ENCODE measurements around the gene NLRP8.

Gene NLRP8

DNA sequence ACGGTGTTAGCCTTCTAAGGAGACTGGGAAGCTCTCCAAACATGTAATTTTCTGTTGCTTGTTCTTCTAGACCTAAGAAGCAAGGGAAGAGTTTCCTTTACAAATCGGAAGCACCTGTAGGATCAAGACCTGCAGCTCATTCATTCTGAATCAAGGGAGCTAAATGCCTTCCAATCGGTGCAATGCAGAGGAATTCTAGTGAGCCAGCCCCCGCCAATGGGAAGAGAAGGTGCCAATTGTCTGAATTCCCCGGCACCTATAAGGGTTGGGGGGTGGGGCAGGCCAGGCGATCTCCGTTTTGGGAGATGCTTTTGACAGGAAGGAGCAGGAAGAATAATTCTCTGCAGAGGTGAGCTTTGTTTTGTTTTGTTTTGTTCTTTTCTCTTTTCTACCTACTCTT lies 8.4 kb upstream of the NLRP8 start:
- TF ChIP-seq GATA3 (IDR thresholded peaks at IDR 0.05; ENCODE audit: low read depth, low read length) = no peak
- no peak for TF ChIP-seq GATA2 (IDR thresholded peaks at IDR 0.05; ENCODE audit: low read depth, low read length)

- TF ChIP-seq GATA2 (IDR thresholded peaks at IDR 0.05; ENCODE audit: low read depth, low read length) = no peak
- TF ChIP-seq GATA3 (IDR thresholded peaks at IDR 0.05; ENCODE audit: low read depth, low read length) = no peak
Observed at GRCh38 chr19:55940306-55940705, 7.3 kb upstream of the NLRP8 start.

- TF ChIP-seq GATA2 (IDR thresholded peaks at IDR 0.05; ENCODE audit: low read depth, low read length) (no peak), GATA3 (IDR thresholded peaks at IDR 0.05; ENCODE audit: low read depth, low read length) (no peak)
Observed at GRCh38 chr19:55956431-55956830, 8.8 kb downstream of the NLRP8 start.

DNA sequence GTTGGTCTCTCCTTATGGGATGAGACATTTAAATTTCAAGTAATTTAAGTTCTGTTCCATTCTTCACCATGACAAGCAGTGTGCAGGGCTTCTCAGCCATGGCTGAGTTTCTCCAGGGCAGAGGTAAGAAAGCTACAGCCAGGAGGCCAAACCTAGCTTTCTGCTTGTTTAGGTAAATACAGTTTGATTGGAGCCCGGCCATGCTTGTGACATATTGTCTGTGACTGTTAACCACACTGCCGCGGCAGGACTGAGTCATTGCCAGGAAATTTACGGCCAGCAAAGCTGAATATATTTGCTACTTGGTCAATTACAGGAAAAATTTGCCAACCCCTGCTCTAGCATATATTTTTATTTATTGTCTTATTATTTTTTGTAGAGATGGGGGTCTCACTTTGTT lies 10.7 kb downstream of the NLRP8 start:
- TF ChIP-seq GATA3 (IDR thresholded peaks at IDR 0.05; ENCODE audit: low read depth, low read length) (no peak), GATA2 (IDR thresholded peaks at IDR 0.05; ENCODE audit: low read depth, low read length) (no peak)

- TF ChIP-seq GATA2 (IDR thresholded peaks at IDR 0.05; ENCODE audit: low read depth, low read length) (no peak), GATA3 (IDR thresholded peaks at IDR 0.05; ENCODE audit: low read depth, low read length) (no peak)
Observed at GRCh38 chr19:55959996-55960675, 12.5 kb downstream of the NLRP8 start.

DNA sequence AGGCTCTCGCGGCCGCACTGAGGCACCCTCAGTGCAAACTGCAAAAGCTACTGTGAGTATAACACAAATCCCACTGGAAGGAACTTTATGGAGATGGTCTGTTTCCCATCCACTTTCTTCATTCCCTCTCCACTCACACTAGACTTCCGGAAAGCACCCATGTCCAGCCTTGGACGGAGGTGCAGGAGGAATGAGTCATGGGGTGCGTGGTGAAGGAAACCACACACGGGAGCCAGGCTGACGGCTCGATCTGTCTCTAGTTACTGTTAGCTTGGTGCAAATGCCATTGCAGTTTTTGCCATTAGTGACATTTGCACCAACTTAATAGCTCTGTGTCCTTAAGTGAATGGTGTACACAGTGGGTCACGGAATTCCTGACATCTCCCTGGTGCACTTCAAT lies 14.6 kb downstream of the NLRP8 start:
- no peak for TF ChIP-seq GATA3 (IDR thresholded peaks at IDR 0.05; ENCODE audit: low read depth, low read length)
- TF ChIP-seq GATA2 (IDR thresholded peaks at IDR 0.05; ENCODE audit: low read depth, low read length) = no peak

- TF ChIP-seq GATA2 (IDR thresholded peaks at IDR 0.05; ENCODE audit: low read depth, low read length) (no peak), GATA3 (IDR thresholded peaks at IDR 0.05; ENCODE audit: low read depth, low read length) (no peak)
Observed at GRCh38 chr19:55973982-55974381, 26.4 kb downstream of the NLRP8 start.

GRCh38 chr19:55980415-55980814 lies 32.8 kb downstream of the NLRP8 start:
- no peak for TF ChIP-seq GATA2 (IDR thresholded peaks at IDR 0.05; ENCODE audit: low read depth, low read length)

DNA sequence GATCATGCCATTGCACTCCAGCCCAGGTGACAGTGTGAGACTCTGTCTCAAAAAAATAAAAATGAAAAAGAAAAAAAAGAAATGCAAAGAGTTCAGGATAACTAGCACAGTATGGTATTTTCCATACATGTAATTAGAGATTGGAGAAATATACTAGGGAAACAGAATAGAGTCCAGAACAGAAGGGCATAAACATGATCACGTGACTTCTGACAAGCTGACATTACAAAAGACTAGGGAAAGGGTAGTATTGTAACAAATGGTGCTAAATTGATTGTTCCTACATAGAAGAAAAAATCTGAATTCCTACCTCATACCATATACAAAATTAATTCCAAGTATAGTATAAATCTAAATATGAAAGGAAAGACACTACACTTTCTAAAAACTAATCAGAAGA lies 37.6 kb downstream of the NLRP8 start:
- no peak for TF ChIP-seq GATA3 (IDR thresholded peaks at IDR 0.05; ENCODE audit: low read depth, low read length)
- no peak for TF ChIP-seq GATA2 (IDR thresholded peaks at IDR 0.05; ENCODE audit: low read depth, low read length)

DNA sequence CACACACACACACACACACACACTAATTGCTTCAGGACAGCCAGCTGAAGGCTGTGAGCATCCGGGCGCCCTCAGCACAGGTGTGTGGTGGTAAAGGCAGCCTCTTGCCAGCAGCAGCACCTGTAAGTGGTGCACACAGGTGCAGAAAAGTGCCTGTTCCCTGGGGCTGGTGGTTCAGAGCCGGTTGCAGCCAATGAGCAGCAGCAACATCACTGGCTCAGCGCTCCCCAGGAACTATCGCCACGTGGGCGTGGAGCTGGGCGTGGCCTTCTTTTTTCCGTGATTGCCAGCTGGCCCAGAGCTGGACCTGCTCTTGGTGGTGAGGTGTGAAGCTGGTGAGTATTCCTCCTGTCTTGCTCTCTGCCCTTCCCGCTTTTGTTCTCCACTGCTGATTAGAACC lies 38.9 kb downstream of the NLRP8 start, which contains the start of gene NLRP5:
NLRP5 (plus strand) TSS at position 289 of the 400 bp plus-strand sequence.
- TF ChIP-seq GATA2 (IDR thresholded peaks at IDR 0.05; ENCODE audit: low read depth, low read length) = no peak
- TF ChIP-seq GATA3 (IDR thresholded peaks at IDR 0.05; ENCODE audit: low read depth, low read length) = no peak

DNA sequence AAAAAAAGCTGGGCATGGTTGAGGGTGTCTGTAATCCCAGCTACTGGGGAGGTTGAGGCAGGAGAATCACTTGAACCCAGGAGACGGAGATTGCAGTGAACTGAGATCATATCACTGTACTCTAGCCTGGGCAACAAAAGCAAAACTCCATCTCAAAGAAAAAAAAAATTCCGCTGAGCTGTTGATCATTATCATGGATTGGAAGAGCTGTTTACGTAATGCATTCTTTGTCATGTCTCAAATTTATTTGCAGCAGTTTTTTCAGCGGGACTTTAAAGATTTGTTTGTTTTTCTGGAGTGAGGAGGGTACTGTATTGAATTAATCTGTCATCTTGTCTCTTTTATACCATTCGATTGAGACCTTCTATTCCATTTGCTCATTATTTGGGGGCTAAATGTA lies 43.2 kb downstream of the NLRP8 start:
- no peak for TF ChIP-seq GATA3 (IDR thresholded peaks at IDR 0.05; ENCODE audit: low read depth, low read length)
- TF ChIP-seq GATA2 (IDR thresholded peaks at IDR 0.05; ENCODE audit: low read depth, low read length) = no peak

DNA sequence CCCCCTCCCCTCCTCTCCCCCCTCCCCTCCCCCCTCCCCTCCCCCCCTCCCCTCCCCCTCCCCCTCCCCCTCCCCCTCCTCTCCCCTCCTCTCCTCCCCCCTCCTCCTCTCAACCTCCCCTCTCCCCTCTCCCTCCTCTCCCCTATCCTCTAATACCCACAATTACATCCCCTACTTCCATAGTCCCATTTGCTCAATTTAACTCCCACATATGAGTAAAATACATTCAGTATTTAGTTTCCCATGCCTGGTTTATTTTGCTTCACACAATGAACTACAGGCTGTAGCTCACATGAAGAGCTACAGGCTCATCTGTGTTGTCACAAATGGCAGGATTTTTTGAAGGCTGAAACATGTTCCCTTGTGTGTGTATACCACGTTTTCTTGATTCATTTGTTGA lies 45.9 kb downstream of the NLRP8 start:
- TF ChIP-seq GATA2 (IDR thresholded peaks at IDR 0.05; ENCODE audit: low read depth, low read length) = no peak
- TF ChIP-seq GATA3 (IDR thresholded peaks at IDR 0.05; ENCODE audit: low read depth, low read length) = no peak

- no peak for TF ChIP-seq GATA2 (IDR thresholded peaks at IDR 0.05; ENCODE audit: low read depth, low read length)
- TF ChIP-seq GATA3 (IDR thresholded peaks at IDR 0.05; ENCODE audit: low read depth, low read length) = no peak
Observed at GRCh38 chr19:56014765-56015164, 67.1 kb downstream of the NLRP8 start.

DNA sequence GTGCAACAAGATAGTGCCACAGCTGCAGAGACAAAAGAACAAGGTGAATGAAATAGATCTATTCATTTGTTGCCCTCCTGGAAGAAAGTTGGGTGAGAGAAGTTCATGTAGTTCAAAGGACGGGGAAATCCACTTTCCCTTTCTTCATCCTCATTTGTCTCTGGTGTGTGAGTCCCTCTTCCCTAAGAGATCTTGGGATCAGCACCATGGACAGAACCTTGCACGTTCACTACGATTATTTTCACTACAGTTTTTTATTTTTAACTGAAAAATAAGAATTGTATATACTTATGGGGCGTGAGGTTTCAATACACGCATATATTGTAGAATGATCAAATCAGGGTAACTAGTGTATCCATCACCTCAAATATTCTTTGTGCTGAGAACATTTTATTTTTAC lies 68.1 kb downstream of the NLRP8 start:
- no peak for TF ChIP-seq GATA2 (IDR thresholded peaks at IDR 0.05; ENCODE audit: low read depth, low read length)
- TF ChIP-seq GATA3 (IDR thresholded peaks at IDR 0.05; ENCODE audit: low read depth, low read length) = no peak

DNA sequence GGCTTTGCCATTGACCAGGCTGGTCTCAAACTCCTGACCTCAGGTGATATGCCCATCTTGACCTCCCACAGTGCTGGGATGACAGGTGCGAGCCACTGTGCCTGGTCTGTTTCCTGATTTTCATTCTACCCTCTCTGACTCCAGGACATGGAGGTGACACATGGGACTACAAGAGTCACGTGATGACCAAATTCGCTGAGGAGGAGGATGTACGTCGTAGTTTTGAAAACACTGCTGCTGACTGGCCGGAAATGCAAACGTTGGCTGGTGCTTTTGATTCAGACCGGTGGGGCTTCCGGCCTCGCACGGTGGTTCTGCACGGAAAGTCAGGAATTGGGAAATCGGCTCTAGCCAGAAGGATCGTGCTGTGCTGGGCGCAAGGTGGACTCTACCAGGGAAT lies 79.1 kb downstream of the NLRP8 start:
- TF ChIP-seq GATA3 (IDR thresholded peaks at IDR 0.05; ENCODE audit: low read depth, low read length) (no peak), GATA2 (IDR thresholded peaks at IDR 0.05; ENCODE audit: low read depth, low read length) (no peak)

All from SH-SY5Y (cell line).